ENCODE data around the gene TJP3. TPM values are rescaled to one million over a fixed set of nuclear protein-coding genes. Genes with fewer than 3 reads are reported as not detected.
A peak's percentile ranks its signal among the peaks of the same experiment; 100 is the strongest.

The TJP3 gene
- total RNA-seq, 2 donors from 2014 or later: 0.10 TPM; not detected in 1

DNA sequence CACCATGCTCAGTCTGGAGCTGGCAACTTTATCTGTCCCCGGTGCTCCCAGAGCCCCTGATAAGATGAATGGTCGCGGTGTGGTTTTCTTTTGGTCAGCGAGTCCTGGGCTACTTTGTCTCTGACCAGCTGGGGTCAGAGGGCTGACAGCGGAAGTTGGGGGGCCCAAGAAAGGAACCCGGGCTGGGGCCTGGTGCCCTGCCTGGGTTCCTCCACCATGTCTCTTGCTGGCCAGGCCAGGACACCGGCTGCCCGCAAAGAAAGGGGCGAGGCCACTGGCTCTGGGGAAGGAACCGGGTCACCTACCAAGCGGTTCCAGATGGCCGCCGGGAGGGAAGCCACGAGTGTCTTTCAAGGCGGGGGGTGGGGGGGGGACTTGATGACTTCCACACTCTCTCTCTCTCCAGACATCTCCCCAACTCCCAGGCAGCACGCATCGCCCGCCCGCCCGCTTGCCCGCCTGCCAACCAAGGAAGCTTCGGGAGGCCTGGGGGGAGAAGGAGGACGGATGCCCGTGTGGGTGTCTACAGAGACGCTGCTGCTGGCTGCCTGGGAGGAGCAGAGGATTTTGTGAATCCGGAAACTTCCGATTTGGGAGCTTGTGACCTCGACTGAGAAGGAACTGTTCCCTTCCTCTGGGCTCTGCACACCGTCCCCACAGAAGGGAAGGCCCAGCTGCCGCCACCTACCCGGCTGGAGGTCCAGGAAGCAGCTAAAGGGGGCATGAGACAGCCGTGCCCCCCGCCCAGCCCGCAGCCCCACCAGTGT is 9.0 kb upstream of the TJP3 start:
- intact Hi-C loops (cut with DNase I): loop anchor here in 1 of 2 donors (2.0 kb wide), 1 partner anchor 32 kb away; no protein-coding TSS in a partner anchor
- no peak for DNase-seq (ENCODE audit: low spot score)

GRCh38 chr19:3699741-3700241 is 8.4 kb upstream of the TJP3 start:
- no peak for DNase-seq (ENCODE audit: low spot score)
- intact Hi-C loops (cut with DNase I): loop anchor here (2.0 kb wide), 2 partner anchors 33 to 35 kb away; no protein-coding TSS in a partner anchor

- intact Hi-C loops (cut with DNase I): loop anchor here in 1 of 2 donors (2.0 kb wide), 1 partner anchor 36 kb away; no protein-coding TSS in a partner anchor
- peak; percentile 97 for DNase-seq (ENCODE audit: low spot score)
Measured at GRCh38 chr19:3700242-3701032, 7.7 kb upstream of the TJP3 start, which contains the start of gene PIP5K1C. Gene PIP5K1C, minus strand, starts transcription at chr19:3700468. Its CDS starts 78 bp downstream, at chr19:3700390.

DNA sequence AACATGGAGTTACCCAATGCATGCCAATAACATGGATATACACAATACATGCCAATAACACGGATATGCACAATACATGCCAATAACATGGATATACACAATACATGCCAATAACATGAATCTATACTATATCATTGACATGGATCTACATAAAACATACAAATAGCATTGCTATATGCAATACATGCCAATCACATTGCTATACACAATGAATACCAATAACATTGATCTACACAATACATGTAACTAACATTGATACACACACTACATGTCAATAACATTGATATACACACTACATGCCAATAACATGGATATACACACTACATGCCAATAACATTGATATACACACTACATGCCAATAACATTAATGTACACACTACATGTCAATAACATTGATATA is 7.0 kb upstream of the TJP3 start:
- intact Hi-C loops (cut with DNase I): loop anchor here in 1 of 2 donors (2.0 kb wide), 1 partner anchor 36 kb away; no protein-coding TSS in a partner anchor
- DNase-seq (ENCODE audit: low spot score): no peak

DNA sequence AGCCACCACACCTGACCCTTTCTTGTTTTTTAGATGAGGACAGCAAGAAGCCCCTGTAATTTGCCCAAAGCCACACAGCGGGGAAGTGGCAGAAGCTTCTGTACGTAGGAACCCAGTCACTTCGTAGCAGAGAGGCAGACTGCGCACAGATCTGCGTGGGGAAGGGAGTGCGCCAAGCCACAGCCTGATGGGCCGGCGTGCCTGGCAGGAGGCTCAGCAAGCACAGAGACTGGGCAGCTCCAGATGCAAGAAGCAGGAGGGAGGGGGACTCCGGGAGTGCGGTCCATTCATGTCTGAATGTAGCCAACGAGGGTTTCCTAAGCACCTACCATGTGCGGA is 347 bp upstream of the TJP3 start:
- intact Hi-C loops (cut with DNase I): loop anchor here (2.0 to 5.0 kb wide), 2 partner anchors 43 to 166 kb away; no protein-coding TSS in a partner anchor
- DNase-seq (ENCODE audit: low spot score): no peak

DNA sequence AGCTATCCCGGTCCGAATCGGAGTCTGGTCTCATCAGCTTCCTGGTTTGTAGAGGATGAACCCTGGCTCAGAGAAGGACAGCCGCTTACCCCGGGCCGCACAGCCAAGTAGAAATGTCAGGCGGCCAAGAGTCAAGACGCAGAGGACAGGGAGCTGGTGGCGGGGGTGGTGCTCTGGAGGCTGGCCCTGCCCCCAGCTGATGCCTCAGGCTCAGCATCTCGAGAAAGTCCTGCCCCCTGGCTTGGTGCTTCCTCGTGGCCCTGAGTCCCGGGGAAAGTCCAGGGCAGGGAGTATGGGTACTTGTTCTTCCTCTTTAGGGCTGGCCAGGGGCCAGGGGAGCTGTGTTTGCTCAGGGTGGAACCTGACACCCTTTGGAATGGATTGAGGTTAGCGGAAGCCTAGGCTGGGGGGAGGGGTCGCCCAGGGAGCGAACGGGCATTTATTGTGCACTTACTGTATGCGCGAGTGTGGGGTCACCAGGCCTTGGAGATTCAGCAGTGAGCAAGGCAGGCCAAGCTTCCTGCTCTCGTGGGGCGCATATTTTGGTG is 2.2 kb downstream of the TJP3 start:
- DNase-seq (ENCODE audit: low spot score): peak; percentile 93
- intact Hi-C loops (cut with DNase I): no loop called here

- intact Hi-C loops (cut with DNase I): no loop called here
- no peak for DNase-seq (ENCODE audit: low spot score)
Measured at GRCh38 chr19:3712663-3713611, 4.8 kb downstream of the TJP3 start.

DNA sequence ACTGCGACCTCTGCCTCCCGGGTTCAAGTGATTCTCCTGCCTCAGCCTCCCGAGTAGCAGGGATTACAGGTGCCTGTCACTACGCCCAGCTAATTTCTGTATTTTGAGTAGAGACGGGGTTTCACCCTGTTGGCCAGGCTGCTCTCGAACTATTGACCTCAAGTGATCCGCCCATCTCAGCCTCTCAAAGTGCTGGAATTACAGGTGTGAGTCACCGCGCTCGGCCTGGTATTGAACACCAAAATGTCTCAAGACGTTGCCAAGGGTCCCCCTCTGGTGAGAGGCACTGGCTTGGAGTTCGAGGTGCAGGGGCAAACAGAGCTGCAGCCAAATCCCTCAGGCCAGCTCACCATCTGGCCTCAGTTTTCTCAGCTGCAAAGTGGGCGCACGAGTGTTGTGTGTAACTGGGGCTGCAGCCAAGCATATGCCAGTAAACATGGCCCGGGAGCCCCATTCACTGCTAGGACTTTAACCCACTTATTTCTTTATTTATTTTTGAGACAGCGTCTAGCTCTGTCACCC is 8.0 kb downstream of the TJP3 start:
- DNase-seq (ENCODE audit: low spot score): no peak
- intact Hi-C loops (cut with DNase I): no loop called here

GRCh38 chr19:3719868-3720267 is 11.7 kb downstream of the TJP3 start:
- intact Hi-C loops (cut with DNase I): no loop called here
- DNase-seq (ENCODE audit: low spot score): no peak

- no peak for DNase-seq (ENCODE audit: low spot score)
- intact Hi-C loops (cut with DNase I): no loop called here
Measured at GRCh38 chr19:3720349-3720917, 12.2 kb downstream of the TJP3 start.

DNA sequence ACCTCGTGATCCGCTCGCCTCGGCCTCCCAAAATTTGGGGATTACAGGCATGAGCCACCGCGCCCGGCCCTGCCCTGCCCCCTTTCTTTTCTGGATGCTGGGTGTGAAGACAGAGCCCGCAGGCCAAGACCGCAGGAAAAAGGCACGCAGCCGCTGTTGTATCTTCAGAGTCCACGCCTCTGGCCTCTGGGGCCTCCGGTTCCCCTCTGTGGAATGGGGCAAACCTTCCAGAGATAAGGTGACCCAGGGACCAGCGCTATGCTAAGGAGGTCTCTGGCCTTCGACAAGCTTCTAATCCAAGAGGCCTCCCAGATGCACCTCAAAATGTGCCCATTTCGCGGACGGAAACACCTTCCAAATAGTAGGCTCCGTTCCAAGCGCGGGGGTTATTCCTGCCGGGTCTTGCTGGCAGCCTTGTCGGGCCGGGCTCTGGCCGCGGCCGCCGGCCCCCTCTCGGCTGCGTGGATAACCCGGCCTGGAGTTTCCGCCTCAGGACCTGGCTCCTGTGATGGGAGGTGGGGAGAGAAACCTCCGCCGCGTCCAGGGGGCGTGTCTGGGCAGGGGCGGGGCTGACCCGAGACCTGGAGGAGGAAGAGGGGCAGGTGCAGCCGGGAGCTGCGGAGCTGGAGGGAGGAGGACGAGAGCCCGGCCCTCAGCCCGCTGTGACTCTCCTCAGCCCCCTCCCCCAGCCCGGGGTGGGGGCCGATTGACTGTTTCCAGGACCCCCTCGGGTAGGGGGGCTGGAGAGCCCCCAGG is 13.1 kb downstream of the TJP3 start:
- DNase-seq (ENCODE audit: low spot score): peak; percentile 92
- intact Hi-C loops (cut with DNase I): no loop called here

DNA sequence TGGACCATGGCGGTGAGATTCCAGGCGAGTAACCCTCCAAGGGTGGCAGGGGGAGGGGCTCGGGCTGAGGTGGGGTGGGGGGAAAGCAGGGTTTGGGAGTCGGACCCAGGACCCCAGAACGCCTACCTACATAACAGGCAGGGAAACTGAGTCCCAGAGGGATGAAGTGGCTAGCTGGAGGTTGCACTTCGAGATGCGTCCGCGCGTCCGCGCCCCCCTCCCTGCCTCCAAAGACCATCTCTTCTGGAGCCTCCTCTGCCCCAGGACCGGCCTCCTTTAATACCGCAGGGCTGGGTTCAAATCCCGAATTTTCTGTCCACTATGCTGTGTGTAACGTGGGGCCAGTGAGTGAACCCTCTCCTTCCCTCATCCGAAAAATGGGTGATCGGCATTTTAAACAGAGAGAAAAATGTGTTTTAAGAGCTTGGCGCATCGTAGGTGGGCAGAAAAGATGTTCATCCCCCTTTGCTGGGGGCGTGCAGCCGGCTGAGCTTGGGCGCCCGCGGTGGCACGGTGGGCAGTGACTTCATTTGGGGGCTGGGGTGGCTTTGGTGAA is 13.8 kb downstream of the TJP3 start:
- intact Hi-C loops (cut with DNase I): no loop called here
- DNase-seq (ENCODE audit: low spot score): no peak

DNA sequence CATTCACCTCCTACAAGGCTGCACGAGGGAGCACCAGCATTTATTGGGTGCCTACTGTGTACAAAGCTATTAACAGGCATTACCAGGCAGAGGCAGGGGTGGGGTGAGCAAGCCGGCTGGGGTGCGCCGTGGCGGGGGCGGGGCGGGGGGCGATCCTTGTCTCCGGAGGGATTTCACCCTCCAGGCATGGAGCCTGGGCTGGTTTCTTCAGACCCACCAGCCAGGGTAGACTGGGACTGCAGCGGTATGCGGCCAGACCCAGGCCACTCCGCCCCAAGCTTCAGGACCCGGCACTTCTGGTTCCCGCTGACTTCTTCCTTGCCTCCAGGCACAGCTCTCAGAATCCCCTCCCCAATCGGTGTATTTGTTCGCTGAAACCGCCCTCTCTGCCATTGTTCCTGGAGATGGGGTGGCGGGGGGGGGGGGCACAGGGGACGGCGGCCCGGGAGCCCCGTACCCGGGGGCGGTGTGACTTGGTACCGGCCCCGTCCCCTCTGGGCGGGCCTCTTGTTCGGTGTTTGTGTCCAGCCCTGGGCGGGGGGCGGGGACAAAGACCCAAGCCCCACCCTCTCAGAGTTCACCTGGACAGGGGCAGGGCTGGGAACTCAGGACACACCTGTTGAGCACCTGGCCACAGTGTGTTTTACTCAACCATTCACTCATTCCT is 14.4 kb downstream of the TJP3 start:
- intact Hi-C loops (cut with DNase I): no loop called here
- DNase-seq (ENCODE audit: low spot score): no peak

DNA sequence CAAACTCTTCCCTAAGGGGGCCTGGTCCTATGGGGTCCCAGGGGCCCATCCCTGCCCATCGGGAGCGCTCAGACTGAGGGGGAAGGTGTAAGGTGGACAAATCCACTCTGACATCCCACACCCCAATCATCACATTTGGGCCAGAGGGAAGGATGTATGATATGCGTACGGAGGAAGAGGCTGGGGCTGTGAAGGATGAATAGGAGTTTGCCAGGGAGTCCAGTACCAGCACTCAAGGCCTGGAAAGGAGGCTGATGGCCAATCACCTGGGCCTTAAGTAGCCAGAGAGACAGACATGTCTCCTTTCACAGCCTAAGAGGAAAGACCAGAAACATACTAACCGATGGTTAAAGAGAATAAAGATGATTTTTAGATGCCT is 14.9 kb downstream of the TJP3 start:
- intact Hi-C loops (cut with DNase I): no loop called here
- DNase-seq (ENCODE audit: low spot score): no peak

- no peak for DNase-seq (ENCODE audit: low spot score)
- intact Hi-C loops (cut with DNase I): no loop called here
Measured at GRCh38 chr19:3723883-3724282, 15.7 kb downstream of the TJP3 start.

- intact Hi-C loops (cut with DNase I): no loop called here
- DNase-seq (ENCODE audit: low spot score): no peak
Measured at GRCh38 chr19:3725121-3725520, 16.9 kb downstream of the TJP3 start.

Measured in posterior vena cava (tissue), 2 donors.